Jurkat, Clone E6-1 (cell line): Measurements from ENCODE around the gene IVD.

Source experiments
- DNase-seq: peaks from one replicate; pipeline ENCODE4 v3.0.0-alpha.2; 2011; ENCODE audit warnings: low read depth, low spot score
- H3K4me3 ChIP-seq: 2 replicates; pipeline ENCODE4 v1.5.1; 2011; ENCODE audit warnings: mild to moderate bottlenecking, low read length, control low read depth, moderate library complexity

IVD gene

GRCh38 chr15:40369474-40369869, 36.1 kb upstream of the IVD start:
- no peak overlapping the region for H3K4me3 ChIP-seq

GRCh38 chr15:40369971-40370370, 35.6 kb upstream of the IVD start:
- DNase-seq = no peak
- no peak overlapping the region for H3K4me3 ChIP-seq

More at GRCh38 chr15:40369474-40369869, 36.1 kb upstream of the IVD start:
- no peak for DNase-seq

GRCh38 chr15:40372981-40373380, 32.6 kb upstream of the IVD start:
- DNase-seq = no peak
- H3K4me3 ChIP-seq = no peak overlapping the region

- H3K4me3 ChIP-seq = no peak overlapping the region
- no peak for DNase-seq
Observed at GRCh38 chr15:40377606-40378005, 28.0 kb upstream of the IVD start.

GRCh38 chr15:40379374-40379773, 26.2 kb upstream of the IVD start:
- H3K4me3 ChIP-seq = no peak overlapping the region
- no peak for DNase-seq

- no peak overlapping the region for H3K4me3 ChIP-seq
- DNase-seq = no peak
Observed at GRCh38 chr15:40379853-40380252, 25.7 kb upstream of the IVD start.

- no peak overlapping the region for H3K4me3 ChIP-seq
Observed at GRCh38 chr15:40380636-40381035, 25.0 kb upstream of the IVD start.

GRCh38 chr15:40381818-40382529, 23.6 kb upstream of the IVD start:
- no peak for DNase-seq
- no peak overlapping the region for H3K4me3 ChIP-seq

More at GRCh38 chr15:40380636-40381035, 25.0 kb upstream of the IVD start:
- no peak for DNase-seq

- peak within 1 kb of the TSS; percentile 96 for H3K4me3 ChIP-seq
- DNase-seq = peak; percentile 95
Observed at GRCh38 chr15:40382580-40383456, 22.8 kb upstream of the IVD start, which contains the start of gene KNSTRN. Gene KNSTRN (plus strand): TSS chr15:40382721. CDS start chr15:40382836, 115 bp downstream.

- H3K4me3 ChIP-seq = no peak overlapping the region
- DNase-seq = no peak
Observed at GRCh38 chr15:40386480-40386879, 19.1 kb upstream of the IVD start.

- no peak for DNase-seq
- no peak overlapping the region for H3K4me3 ChIP-seq
Observed at GRCh38 chr15:40388941-40389823, 16.4 kb upstream of the IVD start.

GRCh38 chr15:40389824-40390595, 15.6 kb upstream of the IVD start:
- no peak for DNase-seq
- no peak overlapping the region for H3K4me3 ChIP-seq

GRCh38 chr15:40392986-40393948, 12.3 kb upstream of the IVD start:
- DNase-seq = no peak
- no peak overlapping the region for H3K4me3 ChIP-seq

GRCh38 chr15:40397688-40398412, 7.7 kb upstream of the IVD start:
- H3K4me3 ChIP-seq = peak overlapping the region; percentile 20; the same call in 1 of the 2 replicates
- DNase-seq = no peak

- H3K4me3 ChIP-seq = peak overlapping the region; percentile 20
- DNase-seq = peak; percentile 78
Observed at GRCh38 chr15:40398413-40398873, 7.2 kb upstream of the IVD start.

- DNase-seq = no peak
- no peak overlapping the region for H3K4me3 ChIP-seq
Observed at GRCh38 chr15:40399370-40399769, 6.2 kb upstream of the IVD start.
